Stimulated activated CD8-positive, alpha-beta memory T cell treated with anti-CD3 and anti-CD28 coated beads, Interleukin-15, amount 100 ng/mL, for 4 hours (primary cell): ENCODE data around the gene ARL6IP6.
"Not testable (repeated sequence)": the region's sequence is repeated elsewhere in the genome, so short reads cannot be mapped to it uniquely, and the experiment has no call there.

Experiments used
- DNase-seq, 2 donors: peaks; one replicate each; pipeline ENCODE4 v3.0.0-alpha.2; 2020; ENCODE audit warnings: low read depth in 2 of 2

The ARL6IP6 gene

GRCh38 chr2:152722639-152723038 is 4.2 kb downstream of the ARL6IP6 start:
- DNase-seq: not testable (repeated sequence)

GRCh38 chr2:152723918-152724317 is 5.5 kb downstream of the ARL6IP6 start:
- no peak for DNase-seq

- DNase-seq: no peak
Observed at GRCh38 chr2:152729844-152730243, 11.4 kb downstream of the ARL6IP6 start.

- peak in 1 of 2 donors; percentile 12 for DNase-seq
Observed at GRCh38 chr2:152730591-152731333, 12.3 kb downstream of the ARL6IP6 start.

GRCh38 chr2:152737509-152737908 is 19.1 kb downstream of the ARL6IP6 start:
- DNase-seq: not testable (repeated sequence)

- DNase-seq: no peak
Observed at GRCh38 chr2:152738438-152738837, 20.0 kb downstream of the ARL6IP6 start.

- not testable (repeated sequence) for DNase-seq
Observed at GRCh38 chr2:152739705-152740104, 21.3 kb downstream of the ARL6IP6 start.

GRCh38 chr2:152740743-152741328 is 22.4 kb downstream of the ARL6IP6 start:
- no peak for DNase-seq

GRCh38 chr2:152743002-152743401 is 24.6 kb downstream of the ARL6IP6 start:
- no peak for DNase-seq

- DNase-seq: not testable (repeated sequence)
Observed at GRCh38 chr2:152747751-152748150, 29.3 kb downstream of the ARL6IP6 start.

- DNase-seq: no peak
Observed at GRCh38 chr2:152755029-152755428, 36.6 kb downstream of the ARL6IP6 start.

- DNase-seq: no peak
Observed at GRCh38 chr2:152759290-152760072, 41.1 kb downstream of the ARL6IP6 start.

GRCh38 chr2:152761214-152761613 is 42.8 kb downstream of the ARL6IP6 start:
- no peak for DNase-seq

- DNase-seq: no peak
Observed at GRCh38 chr2:152762202-152762601, 43.8 kb downstream of the ARL6IP6 start.

- not testable (repeated sequence) for DNase-seq
Observed at GRCh38 chr2:152763208-152763607, 44.8 kb downstream of the ARL6IP6 start.

GRCh38 chr2:152763651-152764050 is 45.2 kb downstream of the ARL6IP6 start:
- no peak for DNase-seq

GRCh38 chr2:152766928-152767327 is 48.5 kb downstream of the ARL6IP6 start:
- no peak for DNase-seq

GRCh38 chr2:152781175-152781574 is 62.8 kb downstream of the ARL6IP6 start:
- no peak for DNase-seq

- no peak for DNase-seq
Observed at GRCh38 chr2:152782171-152782570, 63.8 kb downstream of the ARL6IP6 start.

GRCh38 chr2:152790883-152791282 is 72.5 kb downstream of the ARL6IP6 start:
- DNase-seq: no peak

GRCh38 chr2:152791979-152792378 is 73.6 kb downstream of the ARL6IP6 start:
- no peak for DNase-seq

GRCh38 chr2:152792974-152793373 is 74.6 kb downstream of the ARL6IP6 start:
- no peak for DNase-seq

GRCh38 chr2:152796941-152797340 is 78.5 kb downstream of the ARL6IP6 start:
- DNase-seq: no peak
